Measurements from ENCODE around the gene ERBB4. TPM values are rescaled to one million over a fixed set of nuclear protein-coding genes. Genes with fewer than 3 reads are reported as not detected.

ERBB4 gene
- total and polyA plus RNA-seq, 2 of the 8 experiments (the other 6 are each of a cell fraction or from before 2014, with no cell fraction given) = 0.34 to 1.3 TPM

DNA sequence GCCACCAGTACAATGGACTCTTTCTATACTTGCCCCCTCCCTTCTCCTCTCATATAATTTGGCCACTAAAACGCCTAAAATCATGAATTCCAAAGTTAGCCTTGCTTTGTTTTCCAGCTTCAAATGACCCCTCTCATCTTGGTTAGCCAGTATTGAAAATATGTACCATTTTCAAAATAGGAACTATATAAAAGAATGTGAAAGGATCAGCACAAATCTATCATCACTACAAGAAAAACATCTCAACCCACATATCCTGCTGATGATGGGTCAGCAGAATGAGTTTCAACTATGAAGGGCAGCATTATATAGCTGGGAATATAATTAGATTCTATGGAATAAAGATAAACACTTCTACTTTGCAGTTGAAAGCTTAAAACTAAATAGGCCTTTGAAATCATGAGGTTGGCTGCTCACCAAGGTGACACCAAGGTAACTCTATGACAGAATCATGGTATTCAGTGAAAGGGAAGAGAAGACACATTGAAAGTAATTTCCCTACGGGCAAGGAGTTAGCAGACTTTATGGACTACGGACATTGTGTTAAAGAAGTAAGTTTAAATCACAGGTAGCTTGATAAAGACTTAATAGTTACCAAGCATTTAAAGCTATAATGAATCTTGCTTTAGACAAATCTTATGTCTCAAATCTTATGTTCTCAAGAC lies 1109.2 kb downstream of the ERBB4 start:
- Histone ChIP-seq H3K14ac (ENCODE audit: insufficient read length) (no peak overlapping the region), H3K4me2 (ENCODE audit: insufficient read depth in 1 of 2, low read depth in 2 of 2, low read length in 2 of 2) (no peak overlapping the region), H3K27ac (ENCODE audit: low read depth, low read length) (no peak overlapping the region), H4K5ac (ENCODE audit: insufficient read length, low read depth, low read length) (no peak overlapping the region), H3K18ac (ENCODE audit: extremely low read depth, low read length) (no peak overlapping the region), H3K4me1 (replicated peaks in 1 of 4; ENCODE audit: control insufficient read depth in 3 of 4, insufficient read depth in 4 of 4, low read length in 3 of 4) (no peaks in the 10 kb centered on the region), H4K91ac (replicated peaks; ENCODE audit: insufficient read length, low read length) (no peak overlapping the region), H3K27me3 (replicated peaks in 1 of 4; ENCODE audit: control insufficient read depth in 3 of 4, extremely low read depth in 1 of 4, insufficient read depth in 3 of 4, low read length in 3 of 4) (no peaks in the 10 kb centered on the region), H3K79me1 (ENCODE audit: low read depth, low read length) (no peaks in the 10 kb centered on the region), H2BK12ac (ENCODE audit: low read depth, low read length) (no peak overlapping the region), H3K9ac (replicated peaks in 1 of 4; ENCODE audit: extremely low read depth in 1 of 4, low read depth in 3 of 4, low read length in 3 of 4) (no peak overlapping the region), H2AFZ (ENCODE audit: low read length) (no peak overlapping the region), H2BK5ac (ENCODE audit: low read depth, low read length) (no peak overlapping the region), H2BK15ac (ENCODE audit: low read length) (no peak overlapping the region), H2BK20ac (ENCODE audit: low read length) (no peak overlapping the region), H2AK5ac (ENCODE audit: low read depth, low read length) (no peak overlapping the region), H3K56ac (replicated peaks; ENCODE audit: insufficient read length, low read depth, low read length) (no peak overlapping the region), H2BK120ac (replicated peaks; ENCODE audit: low read depth, low read length) (no peak overlapping the region), H3K79me2 (ENCODE audit: control insufficient read depth in 1 of 2, insufficient read depth in 2 of 2, low read length in 2 of 2) (no peaks in the 10 kb centered on the region), H3K23ac (ENCODE audit: insufficient read length) (no peak overlapping the region), H3K36me3 (ENCODE audit: control insufficient read depth in 2 of 4, insufficient read depth in 4 of 4, low read length in 3 of 4) (no peaks in the 10 kb centered on the region), H3K4ac (replicated peaks; ENCODE audit: insufficient read length, low read depth, low read length) (no peak overlapping the region), H3K9me3 (ENCODE audit: insufficient read depth in 2 of 2, low read depth in 1 of 2, low read length in 1 of 2) (no peaks in the 10 kb centered on the region), H3K23me2 (ENCODE audit: low read depth, low read length) (no peaks in the 10 kb centered on the region), H4K20me1 (replicated peaks in 1 of 2; ENCODE audit: control insufficient read depth in 1 of 2, insufficient read depth in 2 of 2, low read length in 2 of 2) (no peaks in the 10 kb centered on the region), H3K4me3 (ENCODE audit: extremely low read depth in 1 of 4, insufficient read depth in 2 of 4, low read depth in 3 of 4, low read length in 4 of 4) (no peak overlapping the region), H4K8ac (ENCODE audit: extremely low read depth, insufficient read depth, low read length) (no peak overlapping the region)
- 92% methylated on average over 3 of the region's 3 CpGs; no CpG with 5 or more reads in 1 of the 2 experiments for WGBS, 2 experiments (ENCODE audit: extremely low coverage in 1 of 2, insufficient coverage in 1 of 2, insufficient read length in 1 of 2, insufficient replicate concordance in 2 of 2, low coverage in 1 of 2, low lambda C conversion rate in 2 of 2, missing lambda C conversion rate in 1 of 2)
- POLR2A ChIA-PET (ENCODE audit: partially characterized antibody) = no interaction called here
- no peak for DNase-seq (ENCODE audit: low read depth in 1 of 2, low spot score in 2 of 2)
- no peak for FAIRE-seq
- CTCF ChIA-PET (ENCODE audit: partially characterized antibody) = interaction anchor here (1.2 to 2.6 kb wide), 5 partner anchors 19 to 301 kb away, joined by 3 to 7 read pairs (median 4); no protein-coding TSS in a partner anchor
- TF ChIP-seq NRF1 (IDR thresholded peaks at IDR 0.05; ENCODE audit: low read depth, low read length) (no peak), POU5F1 (IDR thresholded peaks at IDR 0.05; ENCODE audit: low read depth, low read length) (no peak), BACH1 (IDR thresholded peaks at IDR 0.05; ENCODE audit: low read length) (no peak), CREB1 (IDR thresholded peaks at IDR 0.05) (no peak), SIRT6 (IDR thresholded peaks at IDR 0.05; ENCODE audit: low read length) (no peak), BCL11A (IDR thresholded peaks at IDR 0.05; ENCODE audit: low read depth in 2 of 2, low read length in 2 of 2) (no peak), EP300 (IDR thresholded peaks at IDR 0.05; ENCODE audit: borderline replicate concordance in 1 of 2, low read depth in 2 of 2, low read length in 2 of 2) (no peak), CEBPB (IDR thresholded peaks at IDR 0.05; ENCODE audit: low read depth, low read length) (no peak), JUND (IDR thresholded peaks at IDR 0.05; ENCODE audit: low read length) (no peak)
- TF ChIP-seq, protein P1, sequence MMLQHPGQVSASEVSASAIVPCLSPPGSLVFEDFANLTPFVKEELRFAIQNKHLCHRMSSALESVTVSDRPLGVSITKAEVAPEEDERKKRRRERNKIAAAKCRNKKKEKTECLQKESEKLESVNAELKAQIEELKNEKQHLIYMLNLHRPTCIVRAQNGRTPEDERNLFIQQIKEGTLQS (IDR thresholded peaks at IDR 0.05; ENCODE audit: insufficient read depth, low read depth, low read length) = no peak
- TF ChIP-seq, protein P2, sequence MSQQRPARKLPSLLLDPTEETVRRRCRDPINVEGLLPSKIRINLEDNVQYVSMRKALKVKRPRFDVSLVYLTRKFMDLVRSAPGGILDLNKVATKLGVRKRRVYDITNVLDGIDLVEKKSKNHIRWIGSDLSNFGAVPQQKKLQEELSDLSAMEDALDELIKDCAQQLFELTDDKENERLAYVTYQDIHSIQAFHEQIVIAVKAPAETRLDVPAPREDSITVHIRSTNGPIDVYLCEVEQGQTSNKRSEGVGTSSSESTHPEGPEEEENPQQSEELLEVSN (IDR thresholded peaks at IDR 0.05) = no peak
